ENCODE results near the gene TAS2R46.
"Not testable (repeated sequence)": the region's sequence is repeated elsewhere in the genome, so short reads cannot be mapped to it uniquely, and the experiment has no call there.

Gene TAS2R46

GRCh38 chr12:11062194-11062593 is at the start of gene TAS2R46:
Gene TAS2R46, minus strand, starts transcription at chr12:11062294. Its CDS starts 0 bp downstream, at chr12:11062294.
- H3K36me3 ChIP-seq (replicated peaks); DNase-seq; in situ Hi-C loops (cut with HindIII; ENCODE audit: low pct_ligation_motif_present, low sequenced_read_pairs); H3K4me3 ChIP-seq (ENCODE audit: low read depth, low read length); H3K27me3 ChIP-seq (replicated peaks); H3K27ac ChIP-seq: not testable (repeated sequence)

GRCh38 chr12:11111213-11111612 is 49.1 kb upstream of the TAS2R46 start:
- H3K4me3 ChIP-seq (ENCODE audit: low read depth, low read length); DNase-seq; H3K36me3 ChIP-seq (replicated peaks); H3K27ac ChIP-seq; in situ Hi-C loops (cut with HindIII; ENCODE audit: low pct_ligation_motif_present, low sequenced_read_pairs); H3K27me3 ChIP-seq (replicated peaks): not testable (repeated sequence)

GRCh38 chr12:11108862-11109261 is 46.8 kb upstream of the TAS2R46 start:
- Histone ChIP-seq H3K27me3 (replicated peaks) (no peaks in the 10 kb centered on the region), H3K36me3 (replicated peaks) (no peaks in the 10 kb centered on the region), H3K27ac (no peak overlapping the region), H3K4me3 (ENCODE audit: low read depth, low read length) (no peak overlapping the region)
- no peak for DNase-seq
- TF ChIP-seq CTCF (IDR thresholded peaks at IDR 0.05; ENCODE audit: low read depth, low read length, missing control alignments), result no peak
- in situ Hi-C loops (cut with HindIII; ENCODE audit: low pct_ligation_motif_present, low sequenced_read_pairs), result no loop called here

GRCh38 chr12:11107719-11108118 is 45.6 kb upstream of the TAS2R46 start:
- no peak for DNase-seq
- in situ Hi-C loops (cut with HindIII; ENCODE audit: low pct_ligation_motif_present, low sequenced_read_pairs), result no loop called here
- Histone ChIP-seq H3K4me3 (ENCODE audit: low read depth, low read length) (no peak overlapping the region), H3K27ac (no peak overlapping the region), H3K27me3 (replicated peaks) (no peaks in the 10 kb centered on the region), H3K36me3 (replicated peaks) (no peaks in the 10 kb centered on the region)
- TF ChIP-seq CTCF (IDR thresholded peaks at IDR 0.05; ENCODE audit: low read depth, low read length, missing control alignments), result no peak

- Histone ChIP-seq H3K4me3 (ENCODE audit: low read depth, low read length) (no peak overlapping the region), H3K27me3 (replicated peaks) (no peaks in the 10 kb centered on the region), H3K27ac (no peak overlapping the region), H3K36me3 (replicated peaks) (no peaks in the 10 kb centered on the region)
- in situ Hi-C loops (cut with HindIII; ENCODE audit: low pct_ligation_motif_present, low sequenced_read_pairs), result no loop called here
- no peak for DNase-seq
- TF ChIP-seq CTCF (IDR thresholded peaks at IDR 0.05; ENCODE audit: low read depth, low read length, missing control alignments), result no peak
Measured at GRCh38 chr12:11106288-11106687, 44.2 kb upstream of the TAS2R46 start.

- TF ChIP-seq CTCF (IDR thresholded peaks at IDR 0.05; ENCODE audit: low read depth, low read length, missing control alignments), result no peak
- Histone ChIP-seq H3K36me3 (replicated peaks) (no peaks in the 10 kb centered on the region), H3K27ac (no peak overlapping the region), H3K27me3 (replicated peaks) (no peaks in the 10 kb centered on the region), H3K4me3 (ENCODE audit: low read depth, low read length) (no peak overlapping the region)
- DNase-seq, result no peak
- in situ Hi-C loops (cut with HindIII; ENCODE audit: low pct_ligation_motif_present, low sequenced_read_pairs), result no loop called here
Measured at GRCh38 chr12:11105546-11105945, 43.5 kb upstream of the TAS2R46 start.

GRCh38 chr12:11094910-11095309 is 32.8 kb upstream of the TAS2R46 start:
- H3K27me3 ChIP-seq (replicated peaks); DNase-seq; H3K36me3 ChIP-seq (replicated peaks); H3K4me3 ChIP-seq (ENCODE audit: low read depth, low read length); H3K27ac ChIP-seq; in situ Hi-C loops (cut with HindIII; ENCODE audit: low pct_ligation_motif_present, low sequenced_read_pairs): not testable (repeated sequence)
